ENCODE results near the gene HNRNPM. TPM values are rescaled to one million over a fixed set of nuclear protein-coding genes. Genes with fewer than 3 reads are reported as not detected.
"Not testable (repeated sequence)": the region's sequence is repeated elsewhere in the genome, so short reads cannot be mapped to it uniquely, and the experiment has no call there.

Gene HNRNPM
- total RNA-seq, 1 donor from 2014 or later, result 118 TPM

DNA sequence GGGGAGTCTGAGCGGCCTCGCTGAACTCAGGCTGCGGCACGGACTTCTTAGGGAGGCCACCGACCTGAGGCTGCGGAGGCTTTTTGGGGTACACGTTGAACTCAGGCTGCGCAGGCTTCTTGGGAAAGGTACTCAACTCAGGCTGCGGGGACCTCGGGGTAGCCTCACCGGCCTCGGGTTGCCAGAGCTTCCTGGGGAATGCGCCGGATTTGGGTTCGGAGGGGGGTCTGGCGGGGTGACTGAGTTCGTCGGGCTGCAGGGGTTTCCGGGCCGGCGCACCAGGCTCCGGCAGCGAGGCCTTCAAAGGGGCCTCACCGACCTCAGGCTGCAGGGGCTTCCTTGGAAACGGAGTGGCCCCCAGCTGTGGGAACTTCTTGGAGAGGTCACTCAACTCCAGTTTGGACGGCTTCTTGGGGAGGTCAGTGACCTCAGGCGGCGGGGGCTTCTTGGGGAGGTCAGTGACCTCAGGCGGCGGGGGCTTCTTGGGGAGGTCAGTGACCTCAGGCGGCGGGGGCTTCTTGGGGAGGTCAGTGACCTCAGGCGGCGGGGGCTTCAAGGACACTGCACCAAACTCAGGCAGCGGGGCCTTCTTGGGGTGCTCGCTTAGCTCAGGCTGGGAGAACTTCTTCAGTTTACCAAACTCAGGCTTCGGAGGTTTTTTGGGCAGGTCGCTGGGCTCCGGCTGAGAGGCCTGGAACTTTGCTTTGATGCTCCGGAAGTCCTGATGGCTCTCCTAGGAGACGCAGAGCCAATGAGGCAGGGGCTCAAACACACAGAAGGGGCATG, 54.5 kb downstream of the HNRNPM start:
- DNase-seq (ENCODE audit: missing footprints), result no peak
- no peak for ATAC-seq
- intact Hi-C loops (cut with DNase I), result no loop called here

DNA sequence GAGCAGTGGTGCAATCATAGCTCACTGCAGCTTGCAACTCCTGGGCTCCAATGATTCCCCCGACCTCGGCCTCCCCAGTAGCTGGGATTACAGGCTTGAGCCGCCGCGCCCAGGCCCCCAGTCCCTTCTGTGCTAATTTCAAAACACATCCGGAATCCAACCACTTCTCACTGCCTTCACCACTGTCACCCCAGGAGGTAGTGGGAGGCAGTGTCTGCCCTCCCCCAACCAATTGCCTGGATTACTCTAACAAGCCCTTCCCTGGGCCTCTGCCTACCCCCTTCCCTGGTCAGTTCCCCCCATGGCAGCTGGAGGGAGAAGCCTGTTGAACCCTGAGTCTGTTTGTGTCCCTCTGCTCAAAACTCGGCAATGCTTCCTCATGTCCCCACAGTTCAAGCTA, 55.4 kb downstream of the HNRNPM start:
- DNase-seq (ENCODE audit: missing footprints), result no peak
- no peak for ATAC-seq
- intact Hi-C loops (cut with DNase I), result no loop called here

DNA sequence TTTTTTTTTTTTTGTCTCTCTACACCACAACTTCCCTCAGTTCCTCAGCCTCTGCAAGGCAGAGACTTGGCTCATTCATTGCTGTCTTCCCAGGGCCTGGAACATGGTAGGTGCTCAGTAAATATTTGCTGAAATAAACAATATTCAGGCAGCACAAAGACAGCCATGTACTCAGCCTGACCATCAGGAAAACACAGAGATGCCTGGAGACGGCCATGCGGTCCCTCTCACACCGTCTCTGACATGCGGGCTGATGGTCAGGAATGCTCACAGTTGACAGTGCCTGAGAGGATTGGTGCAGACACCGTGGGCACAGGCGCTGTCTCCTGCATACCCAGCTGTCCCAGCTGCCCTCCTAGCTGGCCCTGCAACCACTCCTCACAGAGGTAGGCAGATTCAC, 56.7 kb downstream of the HNRNPM start:
- ATAC-seq (no peak), DNase-seq (ENCODE audit: missing footprints) (no peak)
- intact Hi-C loops (cut with DNase I), result no loop called here

GRCh38 chr19:8501981-8502380, 57.2 kb downstream of the HNRNPM start:
- intact Hi-C loops (cut with DNase I), result no loop called here
- ATAC-seq (no peak), DNase-seq (ENCODE audit: missing footprints) (no peak)

DNA sequence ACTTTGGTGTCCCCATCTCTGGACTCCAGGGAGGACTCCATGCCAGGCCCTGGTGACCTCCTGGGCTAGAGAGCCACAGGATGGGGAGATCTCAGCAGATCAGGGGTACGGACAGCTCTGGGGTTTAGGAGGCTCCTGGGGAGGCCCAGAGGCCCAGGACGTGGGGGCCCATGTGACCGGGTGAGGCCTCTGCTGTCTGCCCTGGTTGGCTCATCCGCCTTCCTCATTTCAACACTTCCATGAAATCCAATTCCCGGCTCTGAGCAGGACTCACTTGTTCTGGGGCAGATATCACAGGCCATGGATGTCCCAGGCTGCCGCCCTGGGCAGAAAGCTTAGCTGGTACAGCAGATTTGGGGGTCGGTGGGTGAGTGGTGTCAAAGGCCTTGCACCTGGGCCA, 58.7 kb downstream of the HNRNPM start:
- intact Hi-C loops (cut with DNase I), result no loop called here
- no peak for DNase-seq (ENCODE audit: missing footprints)
- no peak for ATAC-seq

- ATAC-seq, result no peak
- DNase-seq (ENCODE audit: missing footprints), result no peak
- intact Hi-C loops (cut with DNase I), result no loop called here
These were observed 59.4 kb downstream of the HNRNPM start for GRCh38 chr19:8504171-8504570.

DNA sequence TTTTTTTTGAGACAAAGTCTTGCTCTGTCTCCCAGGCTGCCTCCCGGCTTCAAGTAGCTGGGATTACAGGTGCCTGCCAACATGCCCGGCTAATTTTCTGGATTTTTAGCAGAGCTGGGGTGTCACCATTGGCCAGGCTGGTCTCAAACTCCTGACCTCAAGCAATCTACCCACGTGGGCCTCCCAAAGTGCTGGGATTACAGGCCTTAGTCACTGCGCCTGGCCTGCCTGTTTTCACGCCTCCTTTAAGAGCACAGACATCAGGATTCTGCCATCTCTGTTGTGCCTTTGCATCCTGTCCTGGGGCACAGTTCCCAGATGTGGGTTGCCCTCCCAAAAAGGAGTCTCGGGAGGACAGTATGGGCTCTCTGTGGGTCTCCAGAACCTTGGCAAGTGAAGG, 60.1 kb downstream of the HNRNPM start:
- intact Hi-C loops (cut with DNase I), result loop anchor here (5.0 kb wide), 1 partner anchor 48 kb away; no protein-coding TSS in a partner anchor
- no peak for ATAC-seq
- DNase-seq (ENCODE audit: missing footprints), result no peak

- ATAC-seq (peak; percentile 86), DNase-seq (ENCODE audit: missing footprints) (peak; percentile 93)
- intact Hi-C loops (cut with DNase I), result loop anchor here (2.0 to 5.0 kb wide), 2 partner anchors 49 to 151 kb away; no protein-coding TSS in a partner anchor
These were observed 61.1 kb downstream of the HNRNPM start for GRCh38 chr19:8505680-8506401.

DNA sequence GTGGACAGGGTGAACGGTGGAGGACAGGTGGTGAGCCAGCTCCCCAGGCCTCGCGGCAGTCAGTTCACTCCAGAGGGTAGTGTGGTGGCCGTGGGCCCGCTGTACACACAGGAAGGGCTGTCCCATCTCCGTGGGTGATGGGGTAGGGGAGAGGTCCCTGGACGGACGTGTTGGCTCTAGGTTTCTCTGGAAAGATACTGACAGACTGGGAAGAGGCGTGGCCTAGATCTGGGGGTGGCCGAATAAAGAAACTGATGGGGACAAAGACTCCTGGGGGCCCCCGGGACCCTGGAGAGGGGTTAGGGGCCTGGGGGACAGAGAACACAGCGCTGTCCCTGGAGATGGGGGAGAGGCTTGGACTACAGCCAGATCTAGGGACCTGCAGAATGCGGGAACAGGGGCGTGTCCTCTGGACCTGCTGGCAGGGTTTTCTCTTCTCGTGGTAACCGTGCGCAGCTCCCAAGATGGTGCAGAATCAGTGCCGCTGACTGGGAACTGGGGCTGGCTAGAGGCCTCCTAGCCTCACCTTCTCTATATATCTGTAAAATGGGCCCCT, 61.7 kb downstream of the HNRNPM start:
- intact Hi-C loops (cut with DNase I), result loop anchor here (2.0 to 5.0 kb wide), 2 partner anchors 49 to 152 kb away; no protein-coding TSS in a partner anchor
- peak; percentile 48 for ATAC-seq
- DNase-seq (ENCODE audit: missing footprints), result no peak

- no peak for DNase-seq (ENCODE audit: missing footprints)
- ATAC-seq, result no peak
- intact Hi-C loops (cut with DNase I), result loop anchor here (10.0 kb wide), 1 partner anchor 246 kb away; no protein-coding TSS in a partner anchor
These were observed 65.9 kb downstream of the HNRNPM start for GRCh38 chr19:8510589-8511115.

DNA sequence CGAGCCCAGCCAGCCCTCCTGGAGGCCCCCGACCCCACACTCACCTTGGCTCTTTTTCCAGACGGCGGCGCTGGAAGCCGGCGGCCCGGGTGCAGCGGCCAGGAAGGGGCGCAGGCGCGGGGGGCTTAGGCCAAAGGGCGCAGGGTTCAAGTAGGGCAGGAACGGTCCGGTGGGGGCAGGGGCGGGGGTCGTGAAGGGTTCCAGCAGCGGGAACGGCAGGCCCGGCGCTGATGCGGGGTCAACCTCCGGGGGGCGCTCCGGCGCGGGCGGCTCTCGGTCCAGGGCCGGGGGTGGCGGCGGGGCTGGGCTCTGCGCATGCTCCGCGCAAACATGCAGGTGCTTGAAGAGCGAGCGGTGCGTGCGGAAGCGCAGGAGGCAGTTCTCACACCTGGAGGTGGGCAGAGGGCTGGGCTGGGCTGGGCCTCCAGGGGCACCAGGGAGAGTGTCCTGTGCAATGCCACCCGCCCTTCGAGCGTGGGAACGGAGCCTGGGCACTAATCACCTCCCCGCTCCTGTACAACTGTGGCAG, 66.9 kb downstream of the HNRNPM start:
- no peak for DNase-seq (ENCODE audit: missing footprints)
- no peak for ATAC-seq
- intact Hi-C loops (cut with DNase I), result loop anchor here (2.0 to 10.0 kb wide), 2 partner anchors 99 to 247 kb away; partner anchors contain the start of gene MARCHF2

- ATAC-seq, result no peak
- no peak for DNase-seq (ENCODE audit: missing footprints)
- intact Hi-C loops (cut with DNase I), result loop anchor here (2.0 to 10.0 kb wide), 2 partner anchors 100 to 248 kb away; partner anchors contain the start of gene MARCHF2
These were observed 67.6 kb downstream of the HNRNPM start for GRCh38 chr19:8512115-8512967.

- DNase-seq (ENCODE audit: missing footprints) (no peak), ATAC-seq (no peak)
- intact Hi-C loops (cut with DNase I), result loop anchor here (2.0 to 10.0 kb wide), 2 partner anchors 100 to 248 kb away; partner anchors contain the start of gene MARCHF2
These were observed 68.4 kb downstream of the HNRNPM start for GRCh38 chr19:8513036-8513686.

DNA sequence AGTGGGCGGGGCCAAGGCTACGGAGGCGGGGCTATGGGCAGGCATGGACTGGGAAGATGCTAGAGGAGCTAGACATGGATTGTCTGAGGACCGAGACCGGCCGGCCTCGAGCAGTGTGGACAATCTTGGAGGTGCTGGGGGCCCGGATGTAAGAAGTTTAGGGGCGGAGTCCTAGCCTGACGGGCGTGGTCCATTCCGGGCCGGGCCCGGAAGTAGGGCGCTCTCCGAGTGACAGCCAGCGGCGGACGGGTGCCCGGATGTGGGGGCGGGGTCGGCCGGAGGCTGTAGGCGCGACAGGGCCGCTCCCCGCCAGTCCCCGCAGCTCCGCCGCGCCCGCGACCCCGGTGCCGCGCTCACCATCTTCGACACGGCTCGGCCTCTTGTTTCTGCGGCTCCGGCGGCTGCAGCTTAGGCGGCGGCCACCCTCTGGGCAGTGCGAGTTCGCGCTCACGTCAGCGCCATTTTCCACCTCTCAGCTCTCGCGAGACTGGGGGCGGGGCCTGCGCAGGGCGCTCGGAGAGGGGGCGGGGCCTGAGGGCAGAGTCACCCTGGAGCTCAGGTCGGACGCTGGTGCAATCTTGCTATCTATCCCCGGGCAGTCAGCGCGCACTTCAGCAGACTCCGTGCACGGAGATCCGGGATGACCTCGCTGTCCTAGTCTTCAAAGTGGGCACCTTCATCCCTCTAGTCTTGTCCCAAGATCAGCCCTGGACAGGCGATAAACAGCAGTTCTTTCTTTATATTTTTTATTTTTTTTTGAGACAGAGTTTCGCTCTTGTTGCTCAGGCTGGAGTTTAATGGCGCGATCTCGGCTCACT, 69.1 kb downstream of the HNRNPM start, which contains the start of gene ZNF414:
ZNF414 (minus strand) TSS at position 481 of the 818 bp plus-strand sequence; CDS start at position 360, 121 bp downstream.
- intact Hi-C loops (cut with DNase I), result loop anchor here (1.0 to 10.0 kb wide), 3 partner anchors 101 to 594 kb away; partner anchors contain the start of genes MARCHF2 and SNAPC2
- ATAC-seq, result peak; percentile 95
- DNase-seq (ENCODE audit: missing footprints), result peak; percentile 98

DNA sequence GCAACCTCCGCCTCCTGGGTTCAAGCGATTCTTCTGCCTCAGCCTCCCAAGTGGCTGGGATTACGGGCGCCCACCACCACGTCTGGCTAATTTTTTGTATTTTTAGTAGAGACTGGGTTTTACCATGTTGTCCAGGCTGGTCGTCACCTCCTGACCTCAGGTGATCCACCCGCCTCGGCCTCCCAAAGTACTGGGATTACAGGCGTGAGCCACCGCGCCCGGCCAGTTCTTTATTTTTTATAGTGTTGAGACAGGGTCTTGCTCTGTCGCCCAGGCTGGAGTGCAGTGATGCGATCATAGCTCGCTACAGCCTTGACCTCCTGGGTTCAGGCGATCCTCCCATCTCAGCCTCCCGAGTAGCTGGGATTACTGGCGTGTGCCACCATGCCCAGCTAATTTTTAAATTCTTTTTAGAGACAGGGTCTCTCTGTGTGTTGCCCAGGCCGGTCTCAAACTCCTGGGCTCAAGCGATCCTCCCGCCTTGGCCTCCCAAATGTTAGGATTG, 69.8 kb downstream of the HNRNPM start:
- intact Hi-C loops (cut with DNase I), result loop anchor here (1.0 to 10.0 kb wide), 2 partner anchors 250 to 594 kb away; partner anchors contain the start of gene SNAPC2
- ATAC-seq, result not testable (repeated sequence)
- peak; percentile 58 for DNase-seq (ENCODE audit: missing footprints)

GRCh38 chr19:8515317-8515716, 70.5 kb downstream of the HNRNPM start:
- peak; percentile 72 for DNase-seq (ENCODE audit: missing footprints)
- intact Hi-C loops (cut with DNase I), result loop anchor here (10.0 kb wide), 1 partner anchor 251 kb away; no protein-coding TSS in a partner anchor

More at GRCh38 chr19:8515317-8515716, 70.5 kb downstream of the HNRNPM start:
- ATAC-seq, result no peak

Data from Right ventricle myocardium inferior (tissue), 1 donor.